Right lobe of liver (tissue), 4 donors: ENCODE measurements around the gene EME2.

Experiments
- POLR2A ChIP-seq: fragments of 450-650 bp; IDR thresholded peaks from one replicate; pipeline ENCODE4 v1.6.1; 2017; ENCODE audit warnings: antibody characterized with exemption, mild to moderate bottlenecking
- TF ChIP-seq, protein P1 (sequence below), 4 donors: fragments of 200-600 bp in 3 of 4; fragments of 450-650 bp in 1 of 4; IDR thresholded peaks; one replicate each; pipeline versions ENCODE4 v1.5.1 to v1.8.0; 2016 to 2022; ENCODE audit warnings: antibody characterized with exemption in 4 of 4, mild to moderate bottlenecking in 2 of 4
- donor health status: DM: no; HTN: no; CAD: no.
- donor health status: DM: no; HTN: no; CAD: no.
- donor health status: DM: no; HTN: yes; CAD: no.

DNA sequence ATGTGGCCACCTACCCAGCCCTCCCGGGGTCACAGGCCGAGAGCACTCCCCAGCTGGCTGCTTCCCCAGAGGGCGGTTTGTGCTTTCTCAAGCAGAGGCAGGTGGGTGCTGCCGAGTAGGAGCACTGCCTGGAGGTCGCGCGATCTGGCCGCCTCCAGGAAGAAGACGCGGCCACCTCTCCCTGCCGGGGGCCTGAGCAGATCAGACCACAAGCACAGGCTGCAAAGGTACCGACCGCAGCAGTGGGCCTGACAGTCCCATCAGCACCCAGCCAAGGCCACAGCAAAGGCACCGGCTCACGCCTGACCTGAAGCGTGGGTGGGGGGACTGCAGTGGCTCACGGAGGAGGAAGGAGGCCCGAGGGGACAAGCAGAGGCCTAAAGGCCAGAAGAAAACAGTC is 36.1 kb downstream of the EME2 start:
- TF ChIP-seq POLR2A: no peak
- TF ChIP-seq, protein P1, sequence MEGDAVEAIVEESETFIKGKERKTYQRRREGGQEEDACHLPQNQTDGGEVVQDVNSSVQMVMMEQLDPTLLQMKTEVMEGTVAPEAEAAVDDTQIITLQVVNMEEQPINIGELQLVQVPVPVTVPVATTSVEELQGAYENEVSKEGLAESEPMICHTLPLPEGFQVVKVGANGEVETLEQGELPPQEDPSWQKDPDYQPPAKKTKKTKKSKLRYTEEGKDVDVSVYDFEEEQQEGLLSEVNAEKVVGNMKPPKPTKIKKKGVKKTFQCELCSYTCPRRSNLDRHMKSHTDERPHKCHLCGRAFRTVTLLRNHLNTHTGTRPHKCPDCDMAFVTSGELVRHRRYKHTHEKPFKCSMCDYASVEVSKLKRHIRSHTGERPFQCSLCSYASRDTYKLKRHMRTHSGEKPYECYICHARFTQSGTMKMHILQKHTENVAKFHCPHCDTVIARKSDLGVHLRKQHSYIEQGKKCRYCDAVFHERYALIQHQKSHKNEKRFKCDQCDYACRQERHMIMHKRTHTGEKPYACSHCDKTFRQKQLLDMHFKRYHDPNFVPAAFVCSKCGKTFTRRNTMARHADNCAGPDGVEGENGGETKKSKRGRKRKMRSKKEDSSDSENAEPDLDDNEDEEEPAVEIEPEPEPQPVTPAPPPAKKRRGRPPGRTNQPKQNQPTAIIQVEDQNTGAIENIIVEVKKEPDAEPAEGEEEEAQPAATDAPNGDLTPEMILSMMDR (IDR thresholded peaks at IDR 0.05): no peak
